K562 (cell line): ENCODE data around the gene CYB5RL. TPM values are rescaled to one million over a fixed set of nuclear protein-coding genes. Genes with fewer than 3 reads are reported as not detected.

Experiments
- ATAC-seq: fragments of 200-7000 bp; cut with Tn5 transposase; 3 replicates; pipeline ENCODE4 v1.9.1; 2020; ENCODE audit warnings: moderate library complexity
- BruUV-seq: library from RNA; stranded (reverse); fragments of 400-500 nt; replicated peaks from 2 replicates; lab custom pipeline; 2021; lab: Mats Ljungman, UMichigan
- CTCF ChIA-PET: fragments of 300-600 bp; formaldehyde crosslinking; extraction: SDS; loops from one replicate; lab custom pipeline; 2021; ENCODE audit warnings: low intra/inter-chr PET ratio; lab: Yijun Ruan, JAX
- POLR2A ChIA-PET: fragments of 300-600, 350-650 bp; sonication (Branson Sonifier 250); formaldehyde crosslinking; extraction: SDS; loops from one replicate; lab custom pipeline; 2021; ENCODE audit warnings: antibody characterized with exemption, inconsistent platforms; lab: Yijun Ruan, JAX
- DNase-seq, 4 experiments: peaks; one replicate each; pipeline versions ENCODE4 v3.0.0 to v3.0.0-alpha.2; 2011 to 2018; ENCODE audit warnings: low spot score in 3 of 4, mixed read lengths in 3 of 4; ENCODE audit errors: extremely low read depth in 1 of 4
- FAIRE-seq: peaks from 2 replicates; lab custom pipeline; 2011; peaks lifted over from hg19 to GRCh38; lab: Jason Lieb, UNC
- H2AFZ ChIP-seq: 2 replicates; pipeline ENCODE4 v1.6.0; 2011; ENCODE audit warnings: low read depth, low read length, control low read depth, inconsistent platforms
- H3K27ac ChIP-seq: fragments of 200-600 bp; 3 replicates; pipeline ENCODE4 v1.8.0; 2011; ENCODE audit warnings: low read depth, mild to moderate bottlenecking, control low read depth, inconsistent platforms, low read length, moderate library complexity, mixed read lengths; ENCODE audit errors: extremely low read depth
- H3K27me3 ChIP-seq, 2 experiments: fragments of 300-600 bp in 1 of 2; 2 replicates in 1 of 2; 3 replicates in 1 of 2; pipeline versions ENCODE4 v1.6.0 to v1.8.0; 2011; ENCODE audit warnings: inconsistent platforms in 2 of 2, low read length in 2 of 2, mild to moderate bottlenecking in 1 of 2, mixed read lengths in 1 of 2, moderate library complexity in 1 of 2; ENCODE audit not compliant: control insufficient read depth in 2 of 2, insufficient read depth in 2 of 2
- H3K36me3 ChIP-seq: fragments of 300-600 bp; 3 replicates; pipeline ENCODE4 v1.8.0; 2011; ENCODE audit warnings: mild to moderate bottlenecking, low read length, inconsistent platforms; ENCODE audit not compliant: control insufficient read depth, insufficient read depth
- H3K4me1 ChIP-seq, 2 experiments: fragments of 200-600 bp in 1 of 2; replicated peaks in 1 of 2; 2 replicates in 1 of 2; 3 replicates in 1 of 2; pipeline versions ENCODE4 v1.5.1 to v1.8.0; 2011; ENCODE audit warnings: inconsistent platforms in 2 of 2, low read length in 2 of 2, mild to moderate bottlenecking in 1 of 2, mixed read lengths in 1 of 2, moderate library complexity in 1 of 2; ENCODE audit not compliant: control insufficient read depth in 2 of 2, insufficient read depth in 2 of 2
- H3K4me2 ChIP-seq: 2 replicates; pipeline ENCODE4 v1.6.1; 2011; ENCODE audit warnings: low read length, control low read depth, inconsistent platforms, mixed read lengths; ENCODE audit not compliant: insufficient read depth
- H3K4me3 ChIP-seq: fragments of 200-600 bp; sonication (generic), shearing (Covaris generic); 2 replicates; pipeline ENCODE4 v1.5.1; 2016; ENCODE audit warnings: control low read depth, inconsistent platforms
- H3K79me2 ChIP-seq: fragments of 200-600 bp; 3 replicates; pipeline ENCODE4 v1.8.0; 2011; ENCODE audit warnings: low read length, inconsistent platforms; ENCODE audit not compliant: control insufficient read depth, insufficient read depth
- H3K9ac ChIP-seq, 2 experiments: 2 replicates each; pipeline versions ENCODE4 v1.6.0 to v1.6.1; 2011; ENCODE audit warnings: low read depth in 2 of 2, low read length in 2 of 2, control low read depth in 1 of 2, inconsistent platforms in 1 of 2, mild to moderate bottlenecking in 1 of 2, mixed read lengths in 1 of 2; ENCODE audit not compliant: insufficient read depth in 1 of 2
- H3K9me1 ChIP-seq: one replicate; pipeline ENCODE4 v1.6.0; 2011; ENCODE audit warnings: inconsistent platforms, mild to moderate bottlenecking, low read length, moderate library complexity; ENCODE audit not compliant: control insufficient read depth, insufficient read depth
- H3K9me3 ChIP-seq: replicated peaks from 2 replicates; pipeline ENCODE4 v1.5.1; 2011; ENCODE audit warnings: low read depth, low read length, inconsistent platforms; ENCODE audit not compliant: control insufficient read depth, insufficient read depth
- H4K20me1 ChIP-seq: replicated peaks from 2 replicates; pipeline ENCODE4 v1.6.1; 2011; ENCODE audit warnings: low read length, inconsistent platforms, mixed read lengths; ENCODE audit not compliant: control insufficient read depth, insufficient read depth
- BHLHE40 ChIP-seq: IDR thresholded peaks from 2 replicates; pipeline ENCODE4 v1.6.1; 2011; ENCODE audit warnings: low read length, improper control_type of control experiment
- ZNF668 ChIP-seq: fragments of 250-450 bp; sonication (Bioruptor Pico); IDR thresholded peaks from 2 replicates; pipeline ENCODE4 v1.8.0; 2022; ENCODE audit warnings: mild to moderate bottlenecking, inconsistent platforms
- WGBS: fragments of 100-300 bp; shearing (Covaris generic); methylation state at CpG from one replicate; pipeline ENCODE4 v1.1.6; 2016; ENCODE audit warnings: low coverage, mixed read lengths; ENCODE audit not compliant: insufficient coverage; ENCODE audit errors: missing lambda C conversion rate; 5-methylcytosine and 5-hydroxymethylcytosine counted together
- in situ Hi-C: fragments of 300-500 bp; cut with MboI; formaldehyde crosslinking; loops from 4 replicates; pipeline ENCODE4 v1.15.0; 2018; ENCODE audit warnings: inconsistent platforms, mixed read lengths
- intact Hi-C: fragments of 100-400 bp; cut with micrococcal nuclease; formaldehyde crosslinking; loops from 2 replicates; pipeline ENCODE4 v1.14.2; 2022
- polyA plus RNA-seq, 8 experiments: library from polyadenylated mRNA; depleted of rRNA in 4 of 8; stranded (reverse) in 5 of 8; unstranded in 3 of 8; fragments of >200 nt; fragmentation: Nextera tagmentation in 2 of 8; fragmentation: Illumina TruSeq in 1 of 8; extraction: Ambion mirVana in 2 of 8; extraction: Trizol in 1 of 8; gene quantifications; 2 replicates each; pipeline versions ENCODE4 v1.2.1 to v1.2.3, GENCODE V29; 2011 to 2014; ENCODE audit warnings: inconsistent platforms in 1 of 8, missing spikeins in 1 of 8
- total RNA-seq, 7 experiments: library from RNA; depleted of rRNA in 6 of 7; stranded (reverse); fragments of >200 nt in 6 of 7; fragmentation: Illumina TruSeq in 2 of 7; extraction: Trizol in 2 of 7; gene quantifications; 2 replicates each; pipeline versions ENCODE4 v1.2.1 to v1.2.3, GENCODE V29; 2011 to 2021; ENCODE audit warnings: low replicate concordance in 1 of 7

CYB5RL gene
- total and polyA plus RNA-seq, 9 of the 15 experiments (the other 6 are each of a cell fraction or from before 2014, with no cell fraction given) = 7.9 to 18.0 (median 11.2) TPM

- H3K9ac ChIP-seq = no peak overlapping the region
- CTCF ChIA-PET = no interaction called here
- H3K4me2 ChIP-seq = no peak overlapping the region
- BruUV-seq = no TSS peak
- no peak for TF ChIP-seq ZNF668
- peak; percentile 51; the same call in 1 of the 2 replicates for TF ChIP-seq BHLHE40
- H3K4me3 ChIP-seq = no peak overlapping the region
- H3K27ac ChIP-seq = no peak overlapping the region
- peaks cover 0 to 11% of the 10 kb centered on the region in 2 experiments; a peak in 1 of 5 replicates for H3K27me3 ChIP-seq
- no peaks in the 10 kb centered on the region for H3K9me3 ChIP-seq
- in situ Hi-C loops (no loop called here), intact Hi-C loops (no loop called here)
- DNase-seq (no peak), FAIRE-seq (no peak), ATAC-seq (peak; percentile 57)
- no peaks in the 10 kb centered on the region for H3K79me2 ChIP-seq
- H3K36me3 ChIP-seq = no peaks in the 10 kb centered on the region
- H3K4me1 ChIP-seq = 0 out of 5 replicates have a peak, but pooled peaks cover 0 to 3% of the 10 kb centered on the region in 2 experiments
- no peaks in the 10 kb centered on the region for H4K20me1 ChIP-seq
- POLR2A ChIA-PET = interaction anchor here (0.9 to 1.0 kb wide), 3 partner anchors 11 to 322 kb away, joined by 3 to 4 read pairs (median 3); no protein-coding TSS in a partner anchor
- WGBS = 10% methylated on average over 5 of the region's 5 CpGs
- no peak overlapping the region for H2AFZ ChIP-seq
- H3K9me1 ChIP-seq = no peaks in the 10 kb centered on the region
These were observed 48.8 kb downstream of the CYB5RL start for GRCh38 chr1:54151013-54151412.

Other genes with a start within 250 kb of the CYB5RL start
- gene LDLRAD1, start 181.8 kb downstream of the CYB5RL start, total RNA-seq (2014; rRNA removed) = not detected in 2 replicates
- gene LDLRAD1, start 181.8 kb downstream of the CYB5RL start, total RNA-seq (2014; rRNA removed; fragmentation: Illumina TruSeq; extraction: Trizol) = not detected in 2 replicates
- gene LDLRAD1, start 181.8 kb downstream of the CYB5RL start, total RNA-seq (2015; rRNA removed; fragmentation: Illumina TruSeq; extraction: Trizol) = not detected in 2 replicates
- not detected in 2 replicates for gene LDLRAD1, start 181.8 kb downstream of the CYB5RL start, total RNA-seq (2021)
- not detected in 2 replicates for gene LDLRAD1, start 181.8 kb downstream of the CYB5RL start, polyA plus RNA-seq (2011; rRNA removed)
- not detected in 2 replicates for gene LDLRAD1, start 181.8 kb downstream of the CYB5RL start, polyA plus RNA-seq (2014; fragmentation: Illumina TruSeq; extraction: Trizol)
- not detected for gene LDLRAD1, start 181.8 kb downstream of the CYB5RL start, polyA plus RNA-seq (2014; fragmentation: Nextera tagmentation; extraction: Ambion mirVana)
- not detected in 2 replicates for gene LDLRAD1, start 181.8 kb downstream of the CYB5RL start, polyA plus RNA-seq (2014; rRNA removed)
- gene TMEM59, start 146.8 kb downstream of the CYB5RL start, total RNA-seq (2014; rRNA removed) = 97.2 and 122 TPM in 2 replicates
- 151 and 168 TPM in 2 replicates for gene TMEM59, start 146.8 kb downstream of the CYB5RL start, total RNA-seq (2014; rRNA removed; fragmentation: Illumina TruSeq; extraction: Trizol)
- 137 and 144 TPM in 2 replicates for gene TMEM59, start 146.8 kb downstream of the CYB5RL start, total RNA-seq (2015; rRNA removed; fragmentation: Illumina TruSeq; extraction: Trizol)
- gene TMEM59, start 146.8 kb downstream of the CYB5RL start, total RNA-seq (2021) = 163 and 186 TPM in 2 replicates
- 299 and 316 TPM in 2 replicates for gene TMEM59, start 146.8 kb downstream of the CYB5RL start, polyA plus RNA-seq (2011; rRNA removed)
- 133 and 136 TPM in 2 replicates for gene TMEM59, start 146.8 kb downstream of the CYB5RL start, polyA plus RNA-seq (2014; fragmentation: Illumina TruSeq; extraction: Trizol)
- 100 to 1,000 TPM; 196 to 202 TPM for gene TMEM59, start 146.8 kb downstream of the CYB5RL start, polyA plus RNA-seq (2014; fragmentation: Nextera tagmentation; extraction: Ambion mirVana)
- gene TMEM59, start 146.8 kb downstream of the CYB5RL start, polyA plus RNA-seq (2014; rRNA removed) = 93.1 and 127 TPM in 2 replicates
- gene TCEANC2, start 146.4 kb downstream of the CYB5RL start, total RNA-seq (2014; rRNA removed) = 3.3 and 6.2 TPM in 2 replicates
- gene TCEANC2, start 146.4 kb downstream of the CYB5RL start, total RNA-seq (2014; rRNA removed; fragmentation: Illumina TruSeq; extraction: Trizol) = 6.3 and 8.2 TPM in 2 replicates
- 4.7 and 5.6 TPM in 2 replicates for gene TCEANC2, start 146.4 kb downstream of the CYB5RL start, total RNA-seq (2015; rRNA removed; fragmentation: Illumina TruSeq; extraction: Trizol)
- gene TCEANC2, start 146.4 kb downstream of the CYB5RL start, total RNA-seq (2021) = 7.0 and 7.2 TPM in 2 replicates
- gene TCEANC2, start 146.4 kb downstream of the CYB5RL start, polyA plus RNA-seq (2011; rRNA removed) = 7.4 and 8.4 TPM in 2 replicates
- 6.0 and 7.1 TPM in 2 replicates for gene TCEANC2, start 146.4 kb downstream of the CYB5RL start, polyA plus RNA-seq (2014; fragmentation: Illumina TruSeq; extraction: Trizol)
- gene TCEANC2, start 146.4 kb downstream of the CYB5RL start, polyA plus RNA-seq (2014; fragmentation: Nextera tagmentation; extraction: Ambion mirVana) = 10 to 100 TPM in 1 of 2 experiments, 1 to 10 TPM in 1; 9.8 to 10.2 TPM
- gene TCEANC2, start 146.4 kb downstream of the CYB5RL start, polyA plus RNA-seq (2014; rRNA removed) = 5.2 and 5.3 TPM in 2 replicates
- not detected in 2 replicates for gene CDCP2, start 47.0 kb downstream of the CYB5RL start, total RNA-seq (2014; rRNA removed)
- 0.06 TPM in 1 of 2 replicates, not detected in the other for gene CDCP2, start 47.0 kb downstream of the CYB5RL start, total RNA-seq (2014; rRNA removed; fragmentation: Illumina TruSeq; extraction: Trizol)
- not detected in 2 replicates for gene CDCP2, start 47.0 kb downstream of the CYB5RL start, total RNA-seq (2015; rRNA removed; fragmentation: Illumina TruSeq; extraction: Trizol)
- not detected in 2 replicates for gene CDCP2, start 47.0 kb downstream of the CYB5RL start, total RNA-seq (2021)
- gene CDCP2, start 47.0 kb downstream of the CYB5RL start, polyA plus RNA-seq (2011; rRNA removed) = not detected in 2 replicates
- not detected in 2 replicates for gene CDCP2, start 47.0 kb downstream of the CYB5RL start, polyA plus RNA-seq (2014; fragmentation: Illumina TruSeq; extraction: Trizol)
- not detected for gene CDCP2, start 47.0 kb downstream of the CYB5RL start, polyA plus RNA-seq (2014; fragmentation: Nextera tagmentation; extraction: Ambion mirVana)
- 0.05 TPM in 1 of 2 replicates, not detected in the other for gene CDCP2, start 47.0 kb downstream of the CYB5RL start, polyA plus RNA-seq (2014; rRNA removed)
- 193 and 248 TPM in 2 replicates for gene MRPL37, start 137 bp upstream of the CYB5RL start, total RNA-seq (2014; rRNA removed)
- 152 TPM in 2 replicates for gene MRPL37, start 137 bp upstream of the CYB5RL start, total RNA-seq (2014; rRNA removed; fragmentation: Illumina TruSeq; extraction: Trizol)
- 175 and 180 TPM in 2 replicates for gene MRPL37, start 137 bp upstream of the CYB5RL start, total RNA-seq (2015; rRNA removed; fragmentation: Illumina TruSeq; extraction: Trizol)
- gene MRPL37, start 137 bp upstream of the CYB5RL start, total RNA-seq (2021) = 226 and 236 TPM in 2 replicates
- 66.9 and 72.9 TPM in 2 replicates for gene MRPL37, start 137 bp upstream of the CYB5RL start, polyA plus RNA-seq (2011; rRNA removed)
- gene MRPL37, start 137 bp upstream of the CYB5RL start, polyA plus RNA-seq (2014; fragmentation: Illumina TruSeq; extraction: Trizol) = 244 and 303 TPM in 2 replicates
- gene MRPL37, start 137 bp upstream of the CYB5RL start, polyA plus RNA-seq (2014; fragmentation: Nextera tagmentation; extraction: Ambion mirVana) = 10 to 100 TPM; 52.2 to 79.7 TPM
- gene MRPL37, start 137 bp upstream of the CYB5RL start, polyA plus RNA-seq (2014; rRNA removed) = 202 and 235 TPM in 2 replicates
- gene SSBP3, start 206.4 kb upstream of the CYB5RL start, total RNA-seq (2014; rRNA removed) = 23.8 and 36.9 TPM in 2 replicates
- gene SSBP3, start 206.4 kb upstream of the CYB5RL start, total RNA-seq (2014; rRNA removed; fragmentation: Illumina TruSeq; extraction: Trizol) = 33.8 and 44.0 TPM in 2 replicates
- gene SSBP3, start 206.4 kb upstream of the CYB5RL start, total RNA-seq (2015; rRNA removed; fragmentation: Illumina TruSeq; extraction: Trizol) = 39.8 and 45.1 TPM in 2 replicates
- gene SSBP3, start 206.4 kb upstream of the CYB5RL start, total RNA-seq (2021) = 102 and 106 TPM in 2 replicates
- gene SSBP3, start 206.4 kb upstream of the CYB5RL start, polyA plus RNA-seq (2011; rRNA removed) = 17.6 and 43.9 TPM in 2 replicates
- gene SSBP3, start 206.4 kb upstream of the CYB5RL start, polyA plus RNA-seq (2014; fragmentation: Illumina TruSeq; extraction: Trizol) = 107 and 108 TPM in 2 replicates
- gene SSBP3, start 206.4 kb upstream of the CYB5RL start, polyA plus RNA-seq (2014; fragmentation: Nextera tagmentation; extraction: Ambion mirVana) = 1 to 10 TPM; 8.7 TPM
- 51.4 and 68.8 TPM in 2 replicates for gene SSBP3, start 206.4 kb upstream of the CYB5RL start, polyA plus RNA-seq (2014; rRNA removed)